Measurements from ENCODE around the gene TGFB1.

- TF ChIP-seq JUND (IDR thresholded peaks at IDR 0.05) (no peak), ATF3 (IDR thresholded peaks at IDR 0.05) (no peak), CTCF (IDR thresholded peaks at IDR 0.05 in 2 of 3, conservative IDR thresholded peaks at IDR 0.05 in 1 of 3; ENCODE audit: borderline replicate concordance in 1 of 3, insufficient read depth in 1 of 3, low read depth in 2 of 3, low read length in 2 of 3) (no peak), YY1 (IDR thresholded peaks at IDR 0.05; ENCODE audit: extremely low read depth, insufficient replicate concordance, low read depth, low read length) (no peak), POLR2A (IDR thresholded peaks at IDR 0.05; ENCODE audit: borderline replicate concordance, extremely low read depth, insufficient read depth, insufficient read length) (no peak), EZH2phosphoT487 (IDR thresholded peaks at IDR 0.05; ENCODE audit: borderline replicate concordance) (no peak), REST (IDR thresholded peaks at IDR 0.05; ENCODE audit: low read depth) (no peak), SP1 (IDR thresholded peaks at IDR 0.05; ENCODE audit: low read depth) (no peak), CBX3 (IDR thresholded peaks at IDR 0.05; ENCODE audit: low read depth) (no peak), CEBPB (IDR thresholded peaks at IDR 0.05; ENCODE audit: low read depth) (no peak), EZH2 (IDR thresholded peaks at IDR 0.05) (no peak), MAX (IDR thresholded peaks at IDR 0.05) (no peak), ELF1 (IDR thresholded peaks at IDR 0.05; ENCODE audit: borderline replicate concordance, low read depth) (no peak), POLR2AphosphoS5 (IDR thresholded peaks at IDR 0.05; ENCODE audit: low read depth, low read length) (no peak)
Measured at GRCh38 chr19:41294393-41294792, 59.3 kb downstream of the TGFB1 start.
